SU-DHL-6 (cell line): ENCODE measurements around the gene S100B.

ENCODE experiments used
- H2AFZ ChIP-seq: fragments of 200-600 bp; sonication (generic); 2 replicates; pipeline ENCODE4 v1.6.1; 2014; ENCODE audit warnings: low read depth, mild to moderate bottlenecking, moderate library complexity, mixed read lengths, antibody characterized with exemption, low read length; ENCODE audit not compliant: severe bottlenecking
- H3F3A ChIP-seq: fragments of 200-600 bp; shearing (Covaris generic); 2 replicates; pipeline ENCODE4 v1.6.0; 2016; ENCODE audit warnings: antibody characterized with exemption, mild to moderate bottlenecking; ENCODE audit not compliant: insufficient read depth
- H3K27ac ChIP-seq: fragments of 200-600 bp; sonication (generic); 2 replicates; pipeline ENCODE4 v1.5.1; 2016; ENCODE audit warnings: low read depth, mild to moderate bottlenecking, low read length, moderate library complexity, mixed read lengths
- H3K27me3 ChIP-seq: fragments of 200-600 bp; sonication (generic), shearing (Covaris generic); 2 replicates; pipeline ENCODE4 v1.6.0; 2014; ENCODE audit warnings: mild to moderate bottlenecking, low read length
- H3K36me3 ChIP-seq: fragments of 200-600 bp; sonication (generic); 2 replicates; pipeline ENCODE4 v1.6.1; 2014; ENCODE audit warnings: mild to moderate bottlenecking, low read length, mixed read lengths
- H3K4me2 ChIP-seq: fragments of 300-600, 200-600 bp; shearing (Covaris generic), sonication (generic); 2 replicates; pipeline ENCODE4 v1.6.0; 2014; ENCODE audit warnings: low read length, low read depth, mild to moderate bottlenecking; ENCODE audit not compliant: poor library complexity, severe bottlenecking
- H3K4me3 ChIP-seq: fragments of 200-600 bp; sonication (generic); 2 replicates; pipeline ENCODE4 v1.5.1; 2014; ENCODE audit warnings: antibody characterized with exemption, low read length, mild to moderate bottlenecking, mixed read lengths; ENCODE audit not compliant: insufficient read depth, poor library complexity, severe bottlenecking
- H3K79me2 ChIP-seq: fragments of 200-600 bp; sonication (generic); 2 replicates; pipeline ENCODE4 v1.6.1; 2014; ENCODE audit warnings: mild to moderate bottlenecking, low read length, moderate library complexity; ENCODE audit not compliant: insufficient read depth
- H3K9ac ChIP-seq: fragments of 200-600 bp; sonication (generic); 2 replicates; pipeline ENCODE4 v1.7.0; 2014; ENCODE audit warnings: mild to moderate bottlenecking, low read length
- H3K9me2 ChIP-seq: fragments of 200-600 bp; sonication (generic); replicated peaks from 2 replicates; pipeline ENCODE4 v1.6.1; 2014; ENCODE audit warnings: low read length; ENCODE audit not compliant: insufficient read depth
- H3K9me3 ChIP-seq: fragments of 200-600 bp; sonication (generic); 2 replicates; pipeline ENCODE4 v1.6.1; 2014; ENCODE audit warnings: low read length, mixed read lengths; ENCODE audit not compliant: insufficient read depth
- H4K20me1 ChIP-seq: fragments of 200-600 bp; sonication (generic); 2 replicates; pipeline ENCODE4 v1.6.1; 2014; ENCODE audit warnings: low read depth, mild to moderate bottlenecking, antibody characterized with exemption, low read length, moderate library complexity, mixed read lengths
- EZH2phosphoT487 ChIP-seq: fragments of 200-600 bp; sonication (generic), shearing (Covaris generic); conservative IDR thresholded peaks from 2 replicates; pipeline ENCODE4 v1.6.1; 2018; ENCODE audit warnings: mild to moderate bottlenecking, antibody characterized with exemption, low read length, moderate library complexity, mixed read lengths
- TF ChIP-seq, protein P1 (sequence below): fragments of 200-600 bp; sonication (generic); IDR thresholded peaks from one replicate; pipeline ENCODE4 v1.5.1; 2017; ENCODE audit warnings: antibody characterized with exemption, mild to moderate bottlenecking, low read length, moderate library complexity; ENCODE audit not compliant: insufficient read depth, poor library complexity, severe bottlenecking

Gene S100B

DNA sequence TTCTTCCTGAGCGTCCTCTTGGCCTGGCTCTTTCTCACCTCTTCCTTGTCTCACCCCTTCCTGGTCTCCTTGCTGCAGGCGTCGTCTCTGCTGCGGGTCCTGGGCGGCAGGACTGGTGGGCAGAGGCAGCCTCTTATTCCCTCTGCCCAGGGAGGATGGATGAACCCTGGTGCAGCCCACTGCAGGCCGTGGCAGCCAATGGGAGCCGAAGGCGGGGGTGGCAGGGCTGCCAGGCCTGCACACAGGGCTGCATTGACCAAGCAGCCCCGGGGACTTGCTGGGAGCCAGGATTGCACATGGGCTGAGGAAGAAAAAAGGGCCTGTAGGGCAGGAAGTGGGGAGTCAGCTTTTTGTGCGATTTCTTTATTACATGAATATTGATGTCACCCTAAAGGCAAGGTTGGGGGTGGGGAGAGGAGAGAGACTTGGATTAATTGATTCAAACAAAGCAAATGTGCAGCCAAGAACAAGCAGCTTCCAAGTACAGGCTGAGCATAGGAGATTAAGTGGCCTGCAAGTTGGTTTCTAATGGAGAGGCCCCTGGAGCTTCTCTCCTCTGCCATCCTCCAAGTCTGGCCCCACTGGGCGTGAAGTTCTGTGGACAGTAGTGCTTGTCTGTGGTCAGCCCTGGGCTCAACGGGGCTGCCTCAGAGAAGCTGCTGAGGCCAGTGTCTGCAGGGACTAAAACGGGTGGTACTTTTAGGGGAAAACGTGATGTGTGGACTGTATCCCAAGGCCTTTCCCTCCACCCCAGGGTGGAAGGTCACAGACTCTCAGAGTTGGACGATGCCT lies at the start of gene S100B:
S100B (minus strand) TSS at position 108 of the 792 bp plus-strand sequence. CDS start 2,667 bp downstream, outside the sequence.
- H3K27ac ChIP-seq: no peak within 1 kb of the TSS
- no peak within 1 kb of the TSS for H2AFZ ChIP-seq
- no peak within 1 kb of the TSS for H3K4me2 ChIP-seq
- no peaks in the 10 kb centered on the region for H3F3A ChIP-seq
- no peaks in the 10 kb centered on the region for H3K9me3 ChIP-seq
- no peak for TF ChIP-seq EZH2phosphoT487
- TF ChIP-seq, protein P1, sequence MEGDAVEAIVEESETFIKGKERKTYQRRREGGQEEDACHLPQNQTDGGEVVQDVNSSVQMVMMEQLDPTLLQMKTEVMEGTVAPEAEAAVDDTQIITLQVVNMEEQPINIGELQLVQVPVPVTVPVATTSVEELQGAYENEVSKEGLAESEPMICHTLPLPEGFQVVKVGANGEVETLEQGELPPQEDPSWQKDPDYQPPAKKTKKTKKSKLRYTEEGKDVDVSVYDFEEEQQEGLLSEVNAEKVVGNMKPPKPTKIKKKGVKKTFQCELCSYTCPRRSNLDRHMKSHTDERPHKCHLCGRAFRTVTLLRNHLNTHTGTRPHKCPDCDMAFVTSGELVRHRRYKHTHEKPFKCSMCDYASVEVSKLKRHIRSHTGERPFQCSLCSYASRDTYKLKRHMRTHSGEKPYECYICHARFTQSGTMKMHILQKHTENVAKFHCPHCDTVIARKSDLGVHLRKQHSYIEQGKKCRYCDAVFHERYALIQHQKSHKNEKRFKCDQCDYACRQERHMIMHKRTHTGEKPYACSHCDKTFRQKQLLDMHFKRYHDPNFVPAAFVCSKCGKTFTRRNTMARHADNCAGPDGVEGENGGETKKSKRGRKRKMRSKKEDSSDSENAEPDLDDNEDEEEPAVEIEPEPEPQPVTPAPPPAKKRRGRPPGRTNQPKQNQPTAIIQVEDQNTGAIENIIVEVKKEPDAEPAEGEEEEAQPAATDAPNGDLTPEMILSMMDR: no peak
- H3K4me3 ChIP-seq: no peak within 1 kb of the TSS
- H3K9me2 ChIP-seq: no peaks in the 10 kb centered on the region
- H3K36me3 ChIP-seq: no peaks in the 10 kb centered on the region
- no peaks in the 10 kb centered on the region for H4K20me1 ChIP-seq
- H3K27me3 ChIP-seq: no peaks in the 10 kb centered on the region
- H3K79me2 ChIP-seq: no peaks in the 10 kb centered on the region
- H3K9ac ChIP-seq: no peak within 1 kb of the TSS

DNA sequence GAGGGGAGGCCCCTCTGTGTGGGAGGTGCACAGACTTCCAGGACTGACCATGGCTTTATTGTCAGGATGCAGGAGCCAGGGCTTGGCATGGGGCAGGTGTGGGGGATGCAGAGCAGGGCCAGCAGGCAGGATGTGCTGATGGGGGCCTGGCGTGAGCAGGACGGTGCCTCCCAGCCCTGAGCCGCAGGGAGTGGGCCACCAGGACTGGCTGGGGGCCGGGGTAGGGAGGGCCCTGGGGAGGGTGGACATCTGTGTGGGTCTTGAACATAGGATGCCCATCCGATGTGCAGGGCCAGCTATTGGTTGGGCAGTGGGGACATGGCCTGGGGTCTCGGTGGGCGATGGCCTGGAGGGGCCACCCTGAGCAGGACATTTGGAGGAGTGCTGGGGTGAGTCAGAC lies 46.2 kb upstream of the S100B start:
- Histone ChIP-seq H3K27me3 (no peaks in the 10 kb centered on the region), H3K79me2 (no peaks in the 10 kb centered on the region), H3F3A (no peaks in the 10 kb centered on the region), H3K4me2 (no peak overlapping the region), H4K20me1 (no peaks in the 10 kb centered on the region), H3K9ac (no peak overlapping the region), H3K9me2 (no peaks in the 10 kb centered on the region), H3K9me3 (peaks cover 11% of the 10 kb centered on the region; the same call in 1 of the 2 replicates), H3K4me3 (no peak overlapping the region), H2AFZ (no peak overlapping the region), H3K36me3 (peaks cover 30% of the 10 kb centered on the region), H3K27ac (no peak overlapping the region)
- TF ChIP-seq EZH2phosphoT487: no peak

DNA sequence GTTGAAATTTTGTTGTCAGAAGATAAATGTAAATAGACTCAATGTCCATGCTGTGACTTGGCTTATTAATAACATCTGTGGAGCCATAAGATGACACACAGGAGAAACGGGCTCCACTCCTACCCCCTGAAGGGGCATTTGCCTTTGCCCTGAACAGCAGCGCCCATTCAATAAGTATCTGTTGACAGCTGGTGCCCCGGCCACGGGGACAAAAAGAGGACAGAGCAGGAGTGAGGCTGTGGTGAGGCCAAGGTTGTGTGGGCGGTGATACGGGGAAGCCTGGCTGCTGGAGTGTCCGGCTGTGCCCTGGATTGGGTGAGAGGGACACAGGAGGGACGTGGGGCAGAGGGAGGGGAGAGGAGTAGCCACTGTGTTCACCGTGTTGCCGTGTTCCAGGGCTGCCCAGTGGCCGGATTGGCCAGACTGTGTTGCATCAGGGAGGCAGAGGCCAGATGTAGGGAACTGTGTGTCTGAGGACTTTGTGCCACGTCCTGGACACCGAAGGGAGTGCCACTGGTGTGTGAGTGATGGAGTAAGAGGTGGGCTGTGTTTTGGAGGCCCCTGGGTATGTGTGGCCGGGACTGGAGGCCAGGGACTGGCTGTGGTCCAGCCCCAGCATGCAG lies 45.7 kb upstream of the S100B start:
- no peak overlapping the region for H3K27ac ChIP-seq

More for the DNA sequence above, 45.7 kb upstream of the S100B start:
- Histone ChIP-seq H3K9me3 (peaks cover 11% of the 10 kb centered on the region; the same call in 1 of the 2 replicates), H3K9ac (no peak overlapping the region), H3K27me3 (no peaks in the 10 kb centered on the region), H3K36me3 (peaks cover 29% of the 10 kb centered on the region), H3K4me3 (no peak overlapping the region), H4K20me1 (no peaks in the 10 kb centered on the region), H3F3A (no peaks in the 10 kb centered on the region), H3K4me2 (no peak overlapping the region), H3K79me2 (no peaks in the 10 kb centered on the region), H3K9me2 (no peaks in the 10 kb centered on the region), H2AFZ (no peak overlapping the region)
- TF ChIP-seq, protein P1: no peak
- no peak for TF ChIP-seq EZH2phosphoT487
